IMR-90 (cell line): ENCODE results near the gene MDM1. TPM values are rescaled to one million over a fixed set of nuclear protein-coding genes. Genes with fewer than 3 reads are reported as not detected.

Experiments
- ATAC-seq: fragments of 200-7000 bp; cut with Tn5 transposase; 2 replicates; pipeline ENCODE4 v1.9.1; 2020; ENCODE audit warnings: low read depth, mild to moderate bottlenecking, moderate library complexity
- BruUV-seq: library from RNA; stranded (reverse); fragments of 400-500 nt; replicated peaks from 2 replicates; lab custom pipeline; 2021; lab: Mats Ljungman, UMichigan
- CTCF ChIA-PET: fragments of 300-600 bp; formaldehyde crosslinking; extraction: SDS; loops from one replicate; lab custom pipeline; 2021; ENCODE audit warnings: antibody characterized with exemption; lab: Yijun Ruan, JAX
- POLR2A ChIA-PET: fragments of 300-600 bp; sonication (Branson Sonifier 250); formaldehyde crosslinking; loops from one replicate; lab custom pipeline; 2022; ENCODE audit warnings: antibody characterized with exemption; ENCODE audit not compliant: unreplicated experiment; lab: Charles Lee
- DNase-seq: peaks from one replicate; pipeline ENCODE4 v3.0.0; 2013
- H2AFZ ChIP-seq: replicated peaks from 2 replicates; pipeline ENCODE3; 2013; ENCODE audit warnings: low read length, mild to moderate bottlenecking; ENCODE audit not compliant: poor library complexity
- H2AK5ac ChIP-seq: 2 replicates; pipeline ENCODE4 v1.6.1; 2013; ENCODE audit warnings: low read depth, low read length, inconsistent platforms
- H2AK9ac ChIP-seq: replicated peaks from 2 replicates; pipeline ENCODE3; 2013; ENCODE audit warnings: mild to moderate bottlenecking, low read depth, low read length, moderate library complexity; ENCODE audit not compliant: poor library complexity
- H2BK120ac ChIP-seq: 2 replicates; pipeline ENCODE4 v1.6.1; 2013; ENCODE audit warnings: low read depth, low read length, inconsistent platforms
- H2BK15ac ChIP-seq: 3 replicates; pipeline ENCODE4 v1.6.1; 2013; ENCODE audit warnings: low read depth, low read length, inconsistent platforms
- H2BK20ac ChIP-seq: 2 replicates; pipeline ENCODE4 v1.6.1; 2013; ENCODE audit warnings: low read depth, mild to moderate bottlenecking, inconsistent platforms, low read length, moderate library complexity
- H2BK5ac ChIP-seq: 2 replicates; pipeline ENCODE4 v1.6.1; 2013; ENCODE audit warnings: mild to moderate bottlenecking, low read depth, low read length, inconsistent platforms; ENCODE audit not compliant: poor library complexity, severe bottlenecking
- H3K14ac ChIP-seq: replicated peaks from 2 replicates; pipeline ENCODE4 v1.6.1; 2013; ENCODE audit warnings: low read depth, low read length, inconsistent platforms
- H3K18ac ChIP-seq: 2 replicates; pipeline ENCODE4 v1.6.1; 2013; ENCODE audit warnings: low read depth, low read length, control low read depth
- H3K23ac ChIP-seq: 2 replicates; pipeline ENCODE4 v1.6.1; 2013; ENCODE audit warnings: low read depth, low read length, inconsistent platforms
- H3K27ac ChIP-seq: 2 replicates; pipeline ENCODE4 v1.5.1; 2013; ENCODE audit warnings: mild to moderate bottlenecking, control low read depth, low read length; ENCODE audit not compliant: insufficient read depth
- H3K27me3 ChIP-seq: 2 replicates; pipeline ENCODE4 v1.6.1; 2013; ENCODE audit warnings: low read length; ENCODE audit not compliant: control insufficient read depth, insufficient read depth
- H3K36me3 ChIP-seq: 2 replicates; pipeline ENCODE4 v1.6.1; 2013; ENCODE audit warnings: low read length, mixed read lengths; ENCODE audit not compliant: control insufficient read depth, insufficient read depth
- H3K4ac ChIP-seq: 2 replicates; pipeline ENCODE4 v1.6.1; 2013; ENCODE audit warnings: low read depth, low read length, inconsistent platforms
- H3K4me1 ChIP-seq: 2 replicates; pipeline ENCODE4 v1.6.1; 2013; ENCODE audit warnings: low read length, mixed read lengths; ENCODE audit not compliant: control insufficient read depth, insufficient read depth
- H3K4me2 ChIP-seq: 2 replicates; pipeline ENCODE4 v1.6.1; 2013; ENCODE audit warnings: low read depth, mild to moderate bottlenecking, control low read depth, low read length, moderate library complexity
- H3K4me3 ChIP-seq: 2 replicates; pipeline ENCODE4 v1.5.1; 2013; ENCODE audit warnings: low read depth, mild to moderate bottlenecking, control low read depth, low read length, moderate library complexity; ENCODE audit not compliant: insufficient read depth
- H3K56ac ChIP-seq: 2 replicates; pipeline ENCODE4 v1.6.1; 2013; ENCODE audit warnings: low read length, inconsistent platforms; ENCODE audit not compliant: insufficient read depth; ENCODE audit errors: extremely low read depth
- H3K79me1 ChIP-seq, 2 experiments: 2 replicates each; pipeline ENCODE4 v1.6.1; 2013; ENCODE audit warnings: low read length in 2 of 2, inconsistent platforms in 1 of 2, low read depth in 1 of 2
- H3K9ac ChIP-seq: 2 replicates; pipeline ENCODE4 v1.6.1; 2013; ENCODE audit warnings: low read depth, low read length, control low read depth
- H3K9me1 ChIP-seq: 2 replicates; pipeline ENCODE4 v1.6.1; 2013; ENCODE audit warnings: low read length, inconsistent platforms; ENCODE audit not compliant: insufficient read depth
- H3K9me3 ChIP-seq: 2 replicates; pipeline ENCODE4 v1.6.1; 2013; ENCODE audit warnings: low read length; ENCODE audit not compliant: control insufficient read depth, insufficient read depth
- H4K20me1 ChIP-seq: 2 replicates; pipeline ENCODE4 v1.6.1; 2013; ENCODE audit warnings: low read length, inconsistent platforms; ENCODE audit not compliant: insufficient read depth
- H4K5ac ChIP-seq: 2 replicates; pipeline ENCODE4 v1.6.1; 2013; ENCODE audit warnings: mild to moderate bottlenecking, low read depth, low read length, control low read depth
- H4K8ac ChIP-seq, 2 experiments: 2 replicates each; pipeline ENCODE4 v1.6.1; 2013; ENCODE audit warnings: low read depth in 2 of 2, low read length in 2 of 2, control low read depth in 1 of 2, inconsistent platforms in 1 of 2
- H4K91ac ChIP-seq: 2 replicates; pipeline ENCODE4 v1.6.1; 2013; ENCODE audit warnings: low read depth, low read length, inconsistent platforms; ENCODE audit not compliant: insufficient read depth
- BHLHE40 ChIP-seq: fragments of 150-350 bp; IDR thresholded peaks from 2 replicates; pipeline ENCODE4 v1.6.1; 2016; ENCODE audit warnings: mild to moderate bottlenecking, low read depth, low read length
- CEBPB ChIP-seq: IDR thresholded peaks from 2 replicates; pipeline ENCODE4 v1.6.1; 2012; ENCODE audit warnings: low read depth, low read length, improper control_type of control experiment
- CHD1 ChIP-seq: IDR thresholded peaks from 2 replicates; pipeline ENCODE4 v1.6.1; 2012; ENCODE audit warnings: low read depth, low read length, improper control_type of control experiment
- CTCF ChIP-seq: conservative IDR thresholded peaks from 2 replicates; pipeline ENCODE4 v1.5.1; 2012; ENCODE audit warnings: mild to moderate bottlenecking, low read depth, low read length, improper control_type of control experiment
- ELK1 ChIP-seq: fragments of 150-350 bp; IDR thresholded peaks from 2 replicates; pipeline ENCODE4 v1.6.1; 2016; ENCODE audit warnings: low read depth, mild to moderate bottlenecking, low read length, moderate library complexity, borderline replicate concordance
- FOS ChIP-seq: fragments of 150-350 bp; IDR thresholded peaks from 2 replicates; pipeline ENCODE4 v1.6.1; 2016; ENCODE audit warnings: low read depth, low read length
- MAFK ChIP-seq: IDR thresholded peaks from 2 replicates; pipeline ENCODE4 v1.6.1; 2012; ENCODE audit warnings: low read depth, low read length, improper control_type of control experiment
- MAZ ChIP-seq: IDR thresholded peaks from 2 replicates; pipeline ENCODE4 v1.6.1; 2012; ENCODE audit warnings: low read depth, mild to moderate bottlenecking, low read length, improper control_type of control experiment, moderate library complexity, borderline replicate concordance
- NFE2L2 ChIP-seq: fragments of 150-350 bp; IDR thresholded peaks from 2 replicates; pipeline ENCODE4 v1.6.1; 2016; ENCODE audit warnings: low read depth, mild to moderate bottlenecking, low read length
- POLR2A ChIP-seq: IDR thresholded peaks from 2 replicates; pipeline ENCODE4 v1.6.1; 2012; ENCODE audit warnings: mild to moderate bottlenecking, low read depth, low read length
- RAD21 ChIP-seq: IDR thresholded peaks from 2 replicates; pipeline ENCODE4 v1.6.1; 2012; ENCODE audit warnings: low read length, improper control_type of control experiment
- RCOR1 ChIP-seq: IDR thresholded peaks from 2 replicates; pipeline ENCODE4 v1.6.1; 2012; ENCODE audit warnings: mild to moderate bottlenecking, low read length, improper control_type of control experiment; ENCODE audit not compliant: insufficient replicate concordance
- SMC3 ChIP-seq: fragments of 150-350 bp; IDR thresholded peaks from 2 replicates; pipeline ENCODE4 v1.6.1; 2016; ENCODE audit warnings: low read depth, mild to moderate bottlenecking, antibody characterized with exemption, low read length, moderate library complexity
- USF2 ChIP-seq: fragments of 150-350 bp; IDR thresholded peaks from 2 replicates; pipeline ENCODE4 v1.6.1; 2017; ENCODE audit warnings: mild to moderate bottlenecking, antibody characterized with exemption, low read length, low read depth
- dilution Hi-C: fragments of 300-500 bp; cut with HindIII; formaldehyde crosslinking; loops from one replicate; pipeline ENCODE4 v1.14.3; 2018; ENCODE audit warnings: low sequenced_read_pairs; ENCODE audit not compliant: unreplicated experiment
- in situ Hi-C: fragments of 300-500 bp; cut with MboI; formaldehyde crosslinking; loops from 3 replicates; pipeline ENCODE4 v1.14.3; 2019; ENCODE audit warnings: low sequenced_read_pairs, inconsistent platforms, mixed read lengths
- intact Hi-C: fragments of 100-400 bp; cut with micrococcal nuclease; formaldehyde crosslinking; loops from 2 replicates; pipeline ENCODE4 v1.10.0; 2022
- polyA plus RNA-seq, 3 experiments: library from polyadenylated mRNA; depleted of rRNA; stranded (reverse); fragments of >200 nt; gene quantifications; 2 replicates each; pipeline ENCODE4 v1.2.3, GENCODE V29; 2012; ENCODE audit warnings: low replicate concordance in 1 of 3
- total RNA-seq: library from RNA; depleted of rRNA; stranded (reverse); fragments of >200 nt; gene quantifications from 2 replicates; pipeline ENCODE4 v1.2.3, GENCODE V29; 2012

Gene MDM1
- total and polyA plus RNA-seq, 2 of the 4 experiments (the other 2 are of a cell fraction), result 5.6 to 5.7 TPM

DNA sequence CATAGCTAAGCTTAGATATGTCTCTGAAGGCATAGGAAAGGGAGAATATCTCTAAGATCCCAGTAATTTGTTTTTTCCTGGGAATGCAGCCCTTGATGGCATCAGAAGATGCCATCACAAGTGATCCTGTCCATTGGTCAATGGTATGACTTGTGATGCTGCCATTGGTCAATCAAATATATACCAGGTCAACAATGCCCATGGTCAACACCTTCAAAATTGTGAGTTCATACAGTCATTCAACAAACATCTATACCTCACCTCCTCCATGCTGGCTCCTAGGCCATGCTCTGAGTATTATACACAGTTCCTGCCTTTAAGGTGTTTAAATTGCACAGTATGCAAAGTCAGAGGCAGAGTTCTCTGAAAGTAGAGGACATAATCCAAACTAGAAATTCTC is 59.4 kb downstream of the MDM1 start:
- no peak overlapping the region for H2BK20ac ChIP-seq
- CTCF ChIA-PET, result interaction anchor here (1.7 kb wide), 1 partner anchor 13 kb away, joined by 3 read pairs; no protein-coding TSS in a partner anchor

More for the DNA sequence above, 59.4 kb downstream of the MDM1 start:
- Histone ChIP-seq H4K5ac (no peak overlapping the region), H2BK15ac (no peak overlapping the region), H2AK5ac (no peak overlapping the region), H4K91ac (no peak overlapping the region), H3K79me1 (no peaks in the 10 kb centered on the region), H3K18ac (no peak overlapping the region), H3K4ac (no peak overlapping the region), H3K9ac (no peak overlapping the region), H3K4me2 (no peak overlapping the region), H2AFZ (no peak overlapping the region), H2BK5ac (no peak overlapping the region), H3K4me1 (peaks cover 3% of the 10 kb centered on the region; the same call in 1 of the 2 replicates), H3K4me3 (no peak overlapping the region), H3K36me3 (no peaks in the 10 kb centered on the region), H3K14ac (no peak overlapping the region), H3K9me1 (no peaks in the 10 kb centered on the region), H3K9me3 (no peaks in the 10 kb centered on the region), H3K27ac (no peak overlapping the region), H4K8ac (no peak overlapping the region), H3K23ac (no peak overlapping the region), H2AK9ac (no peak overlapping the region), H4K20me1 (no peaks in the 10 kb centered on the region), H3K56ac (no peak overlapping the region), H3K27me3 (no peaks in the 10 kb centered on the region), H2BK120ac (no peak overlapping the region)
- in situ Hi-C loops (no loop called here), intact Hi-C loops (no loop called here), dilution Hi-C loops (no loop called here)
- DNase-seq, result no peak
- ATAC-seq, result no peak
- BruUV-seq, result no TSS peak
- POLR2A ChIA-PET, result no interaction called here
- TF ChIP-seq BHLHE40 (no peak), ELK1 (no peak), POLR2A (no peak), SMC3 (no peak), NFE2L2 (no peak), CHD1 (no peak), FOS (no peak), MAZ (no peak), RAD21 (no peak), MAFK (no peak), CTCF (no peak), USF2 (no peak), RCOR1 (no peak), CEBPB (no peak)
